Ectodermal cell (in vitro differentiated cells): ENCODE results near the gene PCDH10.

Source experiments
- H3K27ac ChIP-seq: 2 replicates; pipeline ENCODE4 v1.7.0; 2013; ENCODE audit warnings: mild to moderate bottlenecking, low read depth, low read length; ENCODE audit not compliant: insufficient read depth, poor library complexity, severe bottlenecking
- H3K27me3 ChIP-seq: 2 replicates; pipeline ENCODE4 v1.7.0; 2013; ENCODE audit warnings: mild to moderate bottlenecking, low read length; ENCODE audit not compliant: insufficient read depth, control insufficient read depth, poor library complexity, severe bottlenecking
- H3K36me3 ChIP-seq: one replicate; pipeline ENCODE4 v1.7.0; 2013; ENCODE audit warnings: low read length; ENCODE audit not compliant: control insufficient read depth, insufficient read depth
- H3K4me1 ChIP-seq: one replicate; pipeline ENCODE4 v1.7.0; 2013; ENCODE audit warnings: low read length; ENCODE audit not compliant: control insufficient read depth, insufficient read depth
- H3K4me3 ChIP-seq: 2 replicates; pipeline ENCODE4 v1.7.0; 2013; ENCODE audit warnings: low read depth, low read length, control low read depth; ENCODE audit not compliant: insufficient read depth
- H3K9me3 ChIP-seq: 2 replicates; pipeline ENCODE4 v1.7.0; 2013; ENCODE audit warnings: mild to moderate bottlenecking, low read length, moderate library complexity; ENCODE audit not compliant: control insufficient read depth
- WGBS, 2 experiments: methylation state at CpG; one replicate each; pipeline ENCODE4 v1.1.7; 2013; ENCODE audit warnings: missing lambda C conversion rate in 2 of 2; 5-methylcytosine and 5-hydroxymethylcytosine counted together

The PCDH10 gene

GRCh38 chr4:133157460-133158160 is 8.5 kb downstream of the PCDH10 start:
- Histone ChIP-seq H3K9me3 (no peaks in the 10 kb centered on the region), H3K27ac (no peak overlapping the region), H3K27me3 (peaks cover 16% of the 10 kb centered on the region), H3K4me1 (peaks cover 12% of the 10 kb centered on the region), H3K4me3 (no peak overlapping the region), H3K36me3 (no peaks in the 10 kb centered on the region)
- 84 to 90% methylated on average over 4 to 5 of the region's 5 CpGs for WGBS, 2 experiments

GRCh38 chr4:133160853-133161252 is 11.8 kb downstream of the PCDH10 start:
- no peaks in the 10 kb centered on the region for H3K27me3 ChIP-seq
- H3K27ac ChIP-seq = no peak overlapping the region
- no peaks in the 10 kb centered on the region for H3K9me3 ChIP-seq
- H3K4me1 ChIP-seq = no peaks in the 10 kb centered on the region
- 65 to 100% methylated on average over 2 of the region's 3 CpGs for WGBS, 2 experiments
- no peaks in the 10 kb centered on the region for H3K36me3 ChIP-seq
- H3K4me3 ChIP-seq = no peak overlapping the region

DNA sequence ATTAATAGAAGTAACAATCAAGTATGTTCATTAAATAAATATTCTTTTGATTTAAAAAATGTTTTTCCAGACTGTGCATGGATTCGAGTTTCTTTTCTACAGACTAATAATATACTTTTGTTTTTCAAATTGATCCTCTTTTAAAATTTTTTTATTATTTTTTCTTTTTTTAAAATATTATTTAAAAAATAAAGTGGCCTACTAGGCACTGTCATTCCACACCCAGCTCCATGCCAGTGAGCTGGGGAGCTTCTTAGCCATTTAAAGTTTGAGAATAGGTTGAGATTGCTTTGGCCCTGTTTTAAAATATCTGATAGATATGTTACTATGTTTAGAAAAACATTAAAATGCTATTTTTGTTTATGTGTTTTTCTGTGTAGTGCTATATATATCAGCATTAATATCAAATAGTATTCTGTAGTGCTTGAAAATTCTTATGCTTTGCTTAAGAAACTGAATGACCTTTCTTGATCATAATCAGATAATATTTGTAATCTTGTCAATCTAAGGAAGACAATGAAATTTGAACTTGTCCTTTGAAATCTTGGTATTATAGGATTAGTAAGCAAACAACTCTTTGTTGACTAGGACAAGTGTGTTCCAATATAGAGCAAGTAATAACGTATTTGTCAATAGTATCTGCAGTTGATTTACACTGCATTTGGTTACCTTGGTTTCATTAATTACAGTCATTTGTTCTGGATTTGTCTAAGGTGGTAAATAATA is 12.6 kb downstream of the PCDH10 start:
- Histone ChIP-seq H3K4me3 (no peak overlapping the region), H3K36me3 (no peaks in the 10 kb centered on the region), H3K4me1 (no peaks in the 10 kb centered on the region), H3K27ac (no peak overlapping the region), H3K27me3 (no peaks in the 10 kb centered on the region), H3K9me3 (no peaks in the 10 kb centered on the region)
- WGBS, 2 experiments = 100% methylated on average over 1 of the region's 2 CpGs

GRCh38 chr4:133162941-133163340 is 13.8 kb downstream of the PCDH10 start:
- H3K27ac ChIP-seq = no peak overlapping the region
- no peaks in the 10 kb centered on the region for H3K4me1 ChIP-seq
- WGBS, 2 experiments = 93% methylated on average over 8 of the region's 8 CpGs
- no peaks in the 10 kb centered on the region for H3K36me3 ChIP-seq
- H3K9me3 ChIP-seq = no peaks in the 10 kb centered on the region
- no peak overlapping the region for H3K4me3 ChIP-seq
- H3K27me3 ChIP-seq = no peaks in the 10 kb centered on the region

DNA sequence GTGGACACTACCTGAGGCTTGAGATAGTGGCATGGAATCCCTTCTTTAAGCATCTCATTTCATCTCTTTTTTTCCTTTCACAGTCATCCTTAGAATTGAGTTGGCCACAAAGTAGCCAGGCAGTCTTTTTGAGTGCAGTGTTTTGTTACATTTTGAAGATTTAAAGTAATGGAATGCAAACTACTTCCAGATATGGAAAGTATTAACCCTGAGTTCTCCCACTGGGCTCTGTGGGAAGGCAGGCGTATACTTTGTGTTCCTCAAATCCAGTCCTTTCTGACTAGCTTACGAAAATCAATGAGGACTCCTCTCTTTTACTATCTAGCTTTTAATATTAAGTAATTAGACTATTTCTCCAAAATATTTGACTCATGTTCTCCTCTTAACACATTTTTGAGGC is 29.9 kb downstream of the PCDH10 start:
- Histone ChIP-seq H3K4me1 (no peaks in the 10 kb centered on the region), H3K27me3 (no peaks in the 10 kb centered on the region), H3K9me3 (no peaks in the 10 kb centered on the region), H3K27ac (no peak overlapping the region), H3K36me3 (no peaks in the 10 kb centered on the region), H3K4me3 (no peak overlapping the region)
- 73 to 90% methylated on average over 2 of the region's 2 CpGs for WGBS, 2 experiments

- Histone ChIP-seq H3K4me1 (no peaks in the 10 kb centered on the region), H3K9me3 (no peaks in the 10 kb centered on the region), H3K27me3 (no peaks in the 10 kb centered on the region), H3K27ac (no peak overlapping the region), H3K36me3 (no peaks in the 10 kb centered on the region), H3K4me3 (no peak overlapping the region)
Observed at GRCh38 chr4:133186210-133186609, 37.1 kb downstream of the PCDH10 start.

DNA sequence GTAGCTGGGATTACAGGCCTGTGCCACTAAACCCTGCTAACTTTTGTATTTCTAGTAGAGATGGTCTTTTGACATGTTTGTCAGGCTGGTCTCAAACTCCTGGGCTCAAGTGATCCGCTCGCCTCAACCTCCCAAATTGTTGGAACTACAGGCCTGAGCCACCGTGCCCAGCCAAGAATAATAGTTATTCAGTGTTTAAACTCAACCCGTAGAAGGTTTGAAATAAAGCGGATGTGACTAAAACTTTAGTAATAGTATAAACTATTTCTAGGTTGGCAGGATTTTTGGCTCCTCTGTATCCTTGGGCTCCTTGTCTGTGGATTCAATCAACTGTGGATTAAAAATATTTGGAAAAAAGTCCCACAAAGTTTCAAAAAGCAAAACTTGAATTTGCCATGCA is 37.8 kb downstream of the PCDH10 start:
- H3K9me3 ChIP-seq = no peaks in the 10 kb centered on the region
- H3K4me3 ChIP-seq = no peak overlapping the region
- WGBS, 2 experiments = 95 to 96% methylated on average over 5 of the region's 5 CpGs
- H3K27me3 ChIP-seq = no peaks in the 10 kb centered on the region
- no peaks in the 10 kb centered on the region for H3K36me3 ChIP-seq
- H3K27ac ChIP-seq = no peak overlapping the region
- H3K4me1 ChIP-seq = no peaks in the 10 kb centered on the region

- WGBS, 2 experiments = 91 to 93% methylated on average over 6 of the region's 8 CpGs
- Histone ChIP-seq H3K9me3 (no peaks in the 10 kb centered on the region), H3K27me3 (no peaks in the 10 kb centered on the region)
Observed at GRCh38 chr4:133188433-133189146, 39.5 kb downstream of the PCDH10 start.

GRCh38 chr4:133189147-133189517 is 40.0 kb downstream of the PCDH10 start:
- Histone ChIP-seq H3K4me1 (no peaks in the 10 kb centered on the region), H3K9me3 (no peaks in the 10 kb centered on the region), H3K4me3 (no peak overlapping the region), H3K27me3 (no peaks in the 10 kb centered on the region), H3K27ac (no peak overlapping the region), H3K36me3 (no peaks in the 10 kb centered on the region)

More at GRCh38 chr4:133188433-133189146, 39.5 kb downstream of the PCDH10 start:
- no peak overlapping the region for H3K27ac ChIP-seq
- H3K4me1 ChIP-seq = no peaks in the 10 kb centered on the region
- H3K36me3 ChIP-seq = no peaks in the 10 kb centered on the region
- no peak overlapping the region for H3K4me3 ChIP-seq

GRCh38 chr4:133190098-133190497 is 41.0 kb downstream of the PCDH10 start:
- Histone ChIP-seq H3K27me3 (no peaks in the 10 kb centered on the region), H3K9me3 (no peaks in the 10 kb centered on the region), H3K36me3 (no peaks in the 10 kb centered on the region), H3K4me3 (no peak overlapping the region), H3K27ac (no peak overlapping the region), H3K4me1 (no peaks in the 10 kb centered on the region)
- 88 to 96% methylated on average over 4 of the region's 5 CpGs for WGBS, 2 experiments
